ENCODE results near the gene SGMS1.

SGMS1 gene

GRCh38 chr10:50565301-50566083 is 58.3 kb downstream of the SGMS1 start:
- Histone ChIP-seq H3K4me3 (ENCODE audit: low read length) (no peak overlapping the region), H3K9ac (ENCODE audit: low read depth, low read length) (no peak overlapping the region), H3K9me3 (ENCODE audit: insufficient read depth, low read depth, low read length) (no peaks in the 10 kb centered on the region), H3K4me1 (ENCODE audit: insufficient read depth, low read length) (peaks cover 47% of the 10 kb centered on the region), H3K36me3 (ENCODE audit: insufficient read depth, low read length) (no peaks in the 10 kb centered on the region), H3K27me3 (ENCODE audit: insufficient read depth, low read length) (no peaks in the 10 kb centered on the region), H3K27ac (ENCODE audit: low read depth, low read length) (no peak overlapping the region)
- 93% methylated on average over 9 of the region's 9 CpGs for WGBS

GRCh38 chr10:50563906-50564305 is 59.9 kb downstream of the SGMS1 start:
- peaks cover 48% of the 10 kb centered on the region for H3K4me1 ChIP-seq (ENCODE audit: insufficient read depth, low read length)
- H3K9ac ChIP-seq (ENCODE audit: low read depth, low read length), result no peak overlapping the region
- WGBS, result 66% methylated on average over 5 of the region's 5 CpGs

GRCh38 chr10:50561816-50562215 is 61.9 kb downstream of the SGMS1 start:
- no peak overlapping the region for H3K4me3 ChIP-seq (ENCODE audit: low read length)
- H3K9me3 ChIP-seq (ENCODE audit: insufficient read depth, low read depth, low read length), result no peaks in the 10 kb centered on the region
- peaks cover 40% of the 10 kb centered on the region for H3K4me1 ChIP-seq (ENCODE audit: insufficient read depth, low read length)
- no peak overlapping the region for H3K9ac ChIP-seq (ENCODE audit: low read depth, low read length)
- H3K36me3 ChIP-seq (ENCODE audit: insufficient read depth, low read length), result no peaks in the 10 kb centered on the region
- 75% methylated on average over 2 of the region's 2 CpGs for WGBS
- no peaks in the 10 kb centered on the region for H3K27me3 ChIP-seq (ENCODE audit: insufficient read depth, low read length)
- H3K27ac ChIP-seq (ENCODE audit: low read depth, low read length), result no peak overlapping the region

More at GRCh38 chr10:50563906-50564305, 59.9 kb downstream of the SGMS1 start:
- no peaks in the 10 kb centered on the region for H3K36me3 ChIP-seq (ENCODE audit: insufficient read depth, low read length)
- no peak overlapping the region for H3K4me3 ChIP-seq (ENCODE audit: low read length)
- H3K27me3 ChIP-seq (ENCODE audit: insufficient read depth, low read length), result no peaks in the 10 kb centered on the region
- H3K9me3 ChIP-seq (ENCODE audit: insufficient read depth, low read depth, low read length), result no peaks in the 10 kb centered on the region
- no peak overlapping the region for H3K27ac ChIP-seq (ENCODE audit: low read depth, low read length)

GRCh38 chr10:50561266-50561665 is 62.5 kb downstream of the SGMS1 start:
- 86% methylated on average over 5 of the region's 5 CpGs for WGBS
- no peaks in the 10 kb centered on the region for H3K27me3 ChIP-seq (ENCODE audit: insufficient read depth, low read length)
- H3K4me1 ChIP-seq (ENCODE audit: insufficient read depth, low read length), result peaks cover 36% of the 10 kb centered on the region
- H3K9ac ChIP-seq (ENCODE audit: low read depth, low read length), result no peak overlapping the region
- H3K4me3 ChIP-seq (ENCODE audit: low read length), result no peak overlapping the region
- no peaks in the 10 kb centered on the region for H3K9me3 ChIP-seq (ENCODE audit: insufficient read depth, low read depth, low read length)
- no peaks in the 10 kb centered on the region for H3K36me3 ChIP-seq (ENCODE audit: insufficient read depth, low read length)
- no peak overlapping the region; the same call in 1 of the 2 replicates for H3K27ac ChIP-seq (ENCODE audit: low read depth, low read length)

- Histone ChIP-seq H3K9ac (ENCODE audit: low read depth, low read length) (no peak overlapping the region), H3K27ac (ENCODE audit: low read depth, low read length) (no peak overlapping the region), H3K9me3 (ENCODE audit: insufficient read depth, low read depth, low read length) (no peaks in the 10 kb centered on the region), H3K4me3 (ENCODE audit: low read length) (no peak overlapping the region), H3K27me3 (ENCODE audit: insufficient read depth, low read length) (no peaks in the 10 kb centered on the region), H3K36me3 (ENCODE audit: insufficient read depth, low read length) (no peaks in the 10 kb centered on the region), H3K4me1 (ENCODE audit: insufficient read depth, low read length) (peaks cover 33% of the 10 kb centered on the region)
- no CpG with 5 or more reads among the region's 1 CpG for WGBS
Observed at GRCh38 chr10:50560370-50560769, 63.4 kb downstream of the SGMS1 start.

- 87% methylated on average over 5 of the region's 5 CpGs for WGBS
- no peak overlapping the region for H3K9ac ChIP-seq (ENCODE audit: low read depth, low read length)
Observed at GRCh38 chr10:50558371-50558770, 65.4 kb downstream of the SGMS1 start.

GRCh38 chr10:50557130-50557682 is 66.5 kb downstream of the SGMS1 start:
- H3K9ac ChIP-seq (ENCODE audit: low read depth, low read length), result no peak overlapping the region
- H3K4me3 ChIP-seq (ENCODE audit: low read length), result no peak overlapping the region
- no peaks in the 10 kb centered on the region for H3K27me3 ChIP-seq (ENCODE audit: insufficient read depth, low read length)
- no peaks in the 10 kb centered on the region for H3K36me3 ChIP-seq (ENCODE audit: insufficient read depth, low read length)
- WGBS, result no CpG with 5 or more reads among the region's 1 CpG
- H3K9me3 ChIP-seq (ENCODE audit: insufficient read depth, low read depth, low read length), result no peaks in the 10 kb centered on the region
- H3K27ac ChIP-seq (ENCODE audit: low read depth, low read length), result no peak overlapping the region
- peaks cover 24% of the 10 kb centered on the region for H3K4me1 ChIP-seq (ENCODE audit: insufficient read depth, low read length)

More at GRCh38 chr10:50558371-50558770, 65.4 kb downstream of the SGMS1 start:
- H3K4me3 ChIP-seq (ENCODE audit: low read length), result no peak overlapping the region
- H3K9me3 ChIP-seq (ENCODE audit: insufficient read depth, low read depth, low read length), result no peaks in the 10 kb centered on the region
- no peaks in the 10 kb centered on the region for H3K27me3 ChIP-seq (ENCODE audit: insufficient read depth, low read length)
- H3K4me1 ChIP-seq (ENCODE audit: insufficient read depth, low read length), result peaks cover 20% of the 10 kb centered on the region
- H3K36me3 ChIP-seq (ENCODE audit: insufficient read depth, low read length), result no peaks in the 10 kb centered on the region
- H3K27ac ChIP-seq (ENCODE audit: low read depth, low read length), result no peak overlapping the region

- H3K9ac ChIP-seq (ENCODE audit: low read depth, low read length), result no peak overlapping the region
- H3K4me3 ChIP-seq (ENCODE audit: low read length), result no peak overlapping the region
- no peak overlapping the region for H3K27ac ChIP-seq (ENCODE audit: low read depth, low read length)
- no peaks in the 10 kb centered on the region for H3K9me3 ChIP-seq (ENCODE audit: insufficient read depth, low read depth, low read length)
- 94% methylated on average over 6 of the region's 9 CpGs for WGBS
- peaks cover 22% of the 10 kb centered on the region for H3K4me1 ChIP-seq (ENCODE audit: insufficient read depth, low read length)
- H3K36me3 ChIP-seq (ENCODE audit: insufficient read depth, low read length), result no peaks in the 10 kb centered on the region
- H3K27me3 ChIP-seq (ENCODE audit: insufficient read depth, low read length), result no peaks in the 10 kb centered on the region
Observed at GRCh38 chr10:50556237-50557120, 67.3 kb downstream of the SGMS1 start.

GRCh38 chr10:50554995-50555568 is 68.7 kb downstream of the SGMS1 start:
- Histone ChIP-seq H3K27ac (ENCODE audit: low read depth, low read length) (no peak overlapping the region), H3K36me3 (ENCODE audit: insufficient read depth, low read length) (no peaks in the 10 kb centered on the region), H3K4me1 (ENCODE audit: insufficient read depth, low read length) (peaks cover 34% of the 10 kb centered on the region), H3K9me3 (ENCODE audit: insufficient read depth, low read depth, low read length) (no peaks in the 10 kb centered on the region), H3K9ac (ENCODE audit: low read depth, low read length) (no peak overlapping the region), H3K27me3 (ENCODE audit: insufficient read depth, low read length) (no peaks in the 10 kb centered on the region), H3K4me3 (ENCODE audit: low read length) (no peak overlapping the region)
- 81% methylated on average over 3 of the region's 3 CpGs for WGBS

GRCh38 chr10:50554376-50554994 is 69.3 kb downstream of the SGMS1 start:
- Histone ChIP-seq H3K4me3 (ENCODE audit: low read length) (no peak overlapping the region), H3K27ac (ENCODE audit: low read depth, low read length) (no peak overlapping the region), H3K36me3 (ENCODE audit: insufficient read depth, low read length) (no peaks in the 10 kb centered on the region), H3K4me1 (ENCODE audit: insufficient read depth, low read length) (peaks cover 36% of the 10 kb centered on the region), H3K27me3 (ENCODE audit: insufficient read depth, low read length) (no peaks in the 10 kb centered on the region), H3K9me3 (ENCODE audit: insufficient read depth, low read depth, low read length) (no peaks in the 10 kb centered on the region), H3K9ac (ENCODE audit: low read depth, low read length) (no peak overlapping the region)
- WGBS, result 88% methylated on average over 3 of the region's 4 CpGs
